ACC112 (cell line): Measurements from ENCODE around the gene PTGDR2.

Experiments used
- H2AFZ ChIP-seq: fragments of 200-600 bp; sonication (generic); one replicate; pipeline ENCODE4 v1.6.0; 2017; ENCODE audit warnings: antibody characterized with exemption, low read length; ENCODE audit not compliant: unreplicated experiment
- H3K27ac ChIP-seq: fragments of 200-600 bp; sonication (generic); 2 replicates; pipeline ENCODE4 v1.5.1; 2014; ENCODE audit warnings: low read depth, mild to moderate bottlenecking, antibody characterized with exemption, low read length, moderate library complexity
- H3K27me3 ChIP-seq: fragments of 200-600 bp; sonication (generic); 2 replicates; pipeline ENCODE4 v1.6.1; 2014; ENCODE audit warnings: mild to moderate bottlenecking, antibody characterized with exemption, low read length, moderate library complexity, mixed read lengths; ENCODE audit not compliant: insufficient read depth
- H3K36me3 ChIP-seq: fragments of 200-600 bp; sonication (generic); 2 replicates; pipeline ENCODE4 v1.6.1; 2016; ENCODE audit warnings: mild to moderate bottlenecking, antibody characterized with exemption, low read length, moderate library complexity, mixed read lengths; ENCODE audit not compliant: insufficient read depth
- H3K4me1 ChIP-seq: fragments of 200-600 bp; sonication (generic); one replicate; pipeline ENCODE4 v1.6.1; 2016; ENCODE audit warnings: low read length, mixed read lengths; ENCODE audit not compliant: insufficient read depth, unreplicated experiment, control insufficient read depth
- H3K4me3 ChIP-seq: fragments of 200-600 bp; sonication (generic); 2 replicates; pipeline ENCODE4 v1.5.1; 2014; ENCODE audit warnings: mild to moderate bottlenecking, low read depth, low read length
- H3K79me2 ChIP-seq: fragments of 200-600 bp; sonication (generic); one replicate; pipeline ENCODE4 v1.6.0; 2016; ENCODE audit warnings: low read length; ENCODE audit not compliant: control insufficient read depth, unreplicated experiment, insufficient read depth

The PTGDR2 gene

GRCh38 chr11:60855726-60856633, at the start of gene PTGDR2:
Gene PTGDR2, minus strand, starts transcription at chr11:60855950. Its CDS starts 2,228 bp downstream, at chr11:60853722.
- Histone ChIP-seq H3K4me3 (no peak within 1 kb of the TSS), H2AFZ (no peak within 1 kb of the TSS), H3K4me1 (peaks cover 14% of the 10 kb centered on the region), H3K27me3 (no peaks in the 10 kb centered on the region), H3K79me2 (no peaks in the 10 kb centered on the region), H3K36me3 (0 out of 2 replicates have a peak, but pooled peaks cover 9% of the 10 kb centered on the region), H3K27ac (no peak within 1 kb of the TSS)

- Histone ChIP-seq H3K36me3 (peaks cover 8% of the 10 kb centered on the region; the same call in 1 of the 2 replicates), H3K79me2 (peaks cover 38% of the 10 kb centered on the region), H3K4me1 (peaks cover 14% of the 10 kb centered on the region), H3K27me3 (peaks cover 20% of the 10 kb centered on the region), H3K4me3 (peak overlapping the region; percentile 95), H3K27ac (peak overlapping the region; percentile 91), H2AFZ (peak overlapping the region; percentile 6)
These were observed 49.3 kb upstream of the PTGDR2 start for GRCh38 chr11:60905047-60905446.

- H2AFZ ChIP-seq, result no peak overlapping the region
- H3K27ac ChIP-seq, result no peak overlapping the region
- H3K4me1 ChIP-seq, result peaks cover 14% of the 10 kb centered on the region
- peaks cover 20% of the 10 kb centered on the region; the same call in 1 of the 2 replicates for H3K36me3 ChIP-seq
- H3K27me3 ChIP-seq, result no peaks in the 10 kb centered on the region
- H3K79me2 ChIP-seq, result peaks cover 38% of the 10 kb centered on the region
- H3K4me3 ChIP-seq, result no peak overlapping the region
These were observed 46.9 kb upstream of the PTGDR2 start for GRCh38 chr11:60902625-60903024.

GRCh38 chr11:60900673-60901404, 45.1 kb upstream of the PTGDR2 start:
- H3K27me3 ChIP-seq, result no peaks in the 10 kb centered on the region
- peaks cover 14% of the 10 kb centered on the region for H3K4me1 ChIP-seq
- no peak overlapping the region for H3K4me3 ChIP-seq
- H3K79me2 ChIP-seq, result peaks cover 35% of the 10 kb centered on the region
- H2AFZ ChIP-seq, result no peak overlapping the region
- no peak overlapping the region for H3K27ac ChIP-seq
- H3K36me3 ChIP-seq, result peaks cover 33% of the 10 kb centered on the region

GRCh38 chr11:60899977-60900376, 44.2 kb upstream of the PTGDR2 start:
- Histone ChIP-seq H3K4me1 (peaks cover 10% of the 10 kb centered on the region), H2AFZ (no peak overlapping the region), H3K27ac (no peak overlapping the region), H3K79me2 (peaks cover 26% of the 10 kb centered on the region), H3K27me3 (no peaks in the 10 kb centered on the region), H3K4me3 (no peak overlapping the region), H3K36me3 (peaks cover 33% of the 10 kb centered on the region)

- Histone ChIP-seq H3K27me3 (no peaks in the 10 kb centered on the region), H2AFZ (no peak overlapping the region), H3K4me3 (no peak overlapping the region), H3K27ac (peak overlapping the region; percentile 17; the same call in 1 of the 2 replicates), H3K36me3 (peaks cover 33% of the 10 kb centered on the region), H3K79me2 (peaks cover 19% of the 10 kb centered on the region), H3K4me1 (peaks cover 4% of the 10 kb centered on the region)
These were observed 43.5 kb upstream of the PTGDR2 start for GRCh38 chr11:60899046-60899936.

GRCh38 chr11:60897496-60897895, 41.7 kb upstream of the PTGDR2 start:
- peaks cover 30% of the 10 kb centered on the region for H3K36me3 ChIP-seq
- no peak overlapping the region for H3K4me3 ChIP-seq
- no peak overlapping the region for H2AFZ ChIP-seq
- no peaks in the 10 kb centered on the region for H3K4me1 ChIP-seq
- H3K27ac ChIP-seq, result no peak overlapping the region
- peaks cover 1% of the 10 kb centered on the region for H3K79me2 ChIP-seq
- H3K27me3 ChIP-seq, result no peaks in the 10 kb centered on the region

- Histone ChIP-seq H3K27ac (no peak overlapping the region), H3K79me2 (no peaks in the 10 kb centered on the region), H3K4me3 (no peak overlapping the region), H3K4me1 (no peaks in the 10 kb centered on the region), H2AFZ (no peak overlapping the region), H3K27me3 (no peaks in the 10 kb centered on the region), H3K36me3 (peaks cover 30% of the 10 kb centered on the region)
These were observed 39.9 kb upstream of the PTGDR2 start for GRCh38 chr11:60895687-60896086.

- no peak overlapping the region for H3K27ac ChIP-seq
- H3K27me3 ChIP-seq, result no peaks in the 10 kb centered on the region
- no peaks in the 10 kb centered on the region for H3K79me2 ChIP-seq
- H3K36me3 ChIP-seq, result peaks cover 1% of the 10 kb centered on the region
- H2AFZ ChIP-seq, result no peak overlapping the region
- no peaks in the 10 kb centered on the region for H3K4me1 ChIP-seq
- no peak overlapping the region for H3K4me3 ChIP-seq
These were observed 35.5 kb upstream of the PTGDR2 start for GRCh38 chr11:60891103-60891741.

GRCh38 chr11:60890696-60891095, 34.9 kb upstream of the PTGDR2 start:
- Histone ChIP-seq H3K36me3 (no peaks in the 10 kb centered on the region; the same call in 1 of the 2 replicates), H3K4me3 (no peak overlapping the region), H3K27ac (no peak overlapping the region), H2AFZ (no peak overlapping the region), H3K79me2 (no peaks in the 10 kb centered on the region), H3K4me1 (no peaks in the 10 kb centered on the region), H3K27me3 (no peaks in the 10 kb centered on the region)
